Natural killer cell (primary cell): ENCODE measurements around the gene GRIN3B. TPM values are rescaled to one million over a fixed set of nuclear protein-coding genes. Genes with fewer than 3 reads are reported as not detected.

Source experiments
- ATAC-seq, 3 donors: fragments of 150-1000 bp in 2 of 3; fragments of 200-7000 bp in 1 of 3; cut with Tn5 transposase; 1 replicate in 1 of 3; 2 replicates in 2 of 3; pipeline ENCODE4 v1.10.0; 2021; ENCODE audit warnings: mild to moderate bottlenecking in 2 of 3, moderate library complexity in 2 of 3
- DNase-seq, 2 donors: peaks; one replicate each; pipeline versions ENCODE4 v3.0.0 to v3.0.0-alpha.2; 2013 to 2021; ENCODE audit warnings: mixed read lengths in 1 of 2
- H3K27ac ChIP-seq: one replicate; pipeline ENCODE4 v1.5.1; 2013; ENCODE audit warnings: mild to moderate bottlenecking, low read length
- H3K27me3 ChIP-seq: one replicate; pipeline ENCODE4 v1.6.1; 2013; ENCODE audit warnings: low read length; ENCODE audit not compliant: control insufficient read depth, insufficient read depth
- H3K36me3 ChIP-seq: one replicate; pipeline ENCODE4 v1.6.1; 2013; ENCODE audit warnings: low read length; ENCODE audit not compliant: control insufficient read depth, insufficient read depth
- H3K4me1 ChIP-seq: one replicate; pipeline ENCODE4 v1.6.1; 2013; ENCODE audit warnings: low read length; ENCODE audit not compliant: control insufficient read depth, insufficient read depth
- H3K4me3 ChIP-seq: one replicate; pipeline ENCODE4 v1.5.1; 2013; ENCODE audit warnings: low read length
- H3K9me3 ChIP-seq: one replicate; pipeline ENCODE4 v1.6.1; 2013; ENCODE audit warnings: low read length; ENCODE audit not compliant: control insufficient read depth, insufficient read depth
- H3K27ac Mint-ChIP-seq, 2 donors: one replicate each; pipeline ENCODE4 v1.8.0; 2022; ENCODE audit warnings: mild to moderate bottlenecking in 2 of 2, mixed read lengths in 2 of 2, moderate library complexity in 1 of 2
- H3K27me3 Mint-ChIP-seq, 2 donors: one replicate each; pipeline ENCODE4 v1.8.0; 2022; ENCODE audit warnings: low read depth in 2 of 2, mixed read lengths in 2 of 2
- H3K36me3 Mint-ChIP-seq: one replicate; pipeline ENCODE4 v1.8.0; 2022; ENCODE audit warnings: mixed read lengths
- H3K4me1 Mint-ChIP-seq, 2 donors: one replicate each; pipeline ENCODE4 v1.8.0; 2022; ENCODE audit warnings: mixed read lengths in 2 of 2
- H3K4me3 Mint-ChIP-seq: one replicate; pipeline ENCODE4 v1.8.0; 2022; ENCODE audit warnings: mild to moderate bottlenecking, moderate library complexity, mixed read lengths
- H3K9me3 Mint-ChIP-seq, 2 donors: one replicate each; pipeline ENCODE4 v1.8.0; 2022; ENCODE audit warnings: mixed read lengths in 2 of 2
- WGBS: methylation state at CpG from one replicate; pipeline ENCODE4 v1.1.7; 2013; ENCODE audit warnings: missing lambda C conversion rate; ENCODE audit not compliant: insufficient coverage; 5-methylcytosine and 5-hydroxymethylcytosine counted together
- intact Hi-C: fragments of 100-400 bp; cut with micrococcal nuclease; formaldehyde crosslinking; loops from one replicate; pipeline ENCODE4 v1.14.2; 2022
- total RNA-seq, 4 donors: library from RNA; stranded (reverse); fragments of 120-200 nt in 1 of 4; gene quantifications; one replicate each; pipeline versions ENCODE4 v1.2.3 to v1.2.4, GENCODE V29; 2013 to 2022
- TF ChIP-seq, protein P1 (sequence below): fragments of 200-600 bp; IDR thresholded peaks from one replicate; pipeline ENCODE4 v1.8.0; 2022; ENCODE audit warnings: antibody characterized with exemption

GRIN3B gene
- total RNA-seq, 3 donors from 2014 or later (not counting 1 experiment from before 2014, with no cell fraction given) = 0.09 to 0.15 TPM; not detected in 1

- no peaks in the 10 kb centered on the region for H3K4me1 ChIP-seq
- H3K27ac ChIP-seq = no peak overlapping the region
- no peaks in the 10 kb centered on the region for H3K27me3 ChIP-seq
- no peaks in the 10 kb centered on the region for H3K9me3 Mint-ChIP-seq
- no peaks in the 10 kb centered on the region for H3K27me3 Mint-ChIP-seq
- no peak overlapping the region for H3K4me3 Mint-ChIP-seq
- intact Hi-C loops = no loop called here
- DNase-seq (no peak), ATAC-seq (no peak)
- no peak overlapping the region for H3K4me3 ChIP-seq
- no peaks in the 10 kb centered on the region for H3K4me1 Mint-ChIP-seq
- TF ChIP-seq, protein P1, sequence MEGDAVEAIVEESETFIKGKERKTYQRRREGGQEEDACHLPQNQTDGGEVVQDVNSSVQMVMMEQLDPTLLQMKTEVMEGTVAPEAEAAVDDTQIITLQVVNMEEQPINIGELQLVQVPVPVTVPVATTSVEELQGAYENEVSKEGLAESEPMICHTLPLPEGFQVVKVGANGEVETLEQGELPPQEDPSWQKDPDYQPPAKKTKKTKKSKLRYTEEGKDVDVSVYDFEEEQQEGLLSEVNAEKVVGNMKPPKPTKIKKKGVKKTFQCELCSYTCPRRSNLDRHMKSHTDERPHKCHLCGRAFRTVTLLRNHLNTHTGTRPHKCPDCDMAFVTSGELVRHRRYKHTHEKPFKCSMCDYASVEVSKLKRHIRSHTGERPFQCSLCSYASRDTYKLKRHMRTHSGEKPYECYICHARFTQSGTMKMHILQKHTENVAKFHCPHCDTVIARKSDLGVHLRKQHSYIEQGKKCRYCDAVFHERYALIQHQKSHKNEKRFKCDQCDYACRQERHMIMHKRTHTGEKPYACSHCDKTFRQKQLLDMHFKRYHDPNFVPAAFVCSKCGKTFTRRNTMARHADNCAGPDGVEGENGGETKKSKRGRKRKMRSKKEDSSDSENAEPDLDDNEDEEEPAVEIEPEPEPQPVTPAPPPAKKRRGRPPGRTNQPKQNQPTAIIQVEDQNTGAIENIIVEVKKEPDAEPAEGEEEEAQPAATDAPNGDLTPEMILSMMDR = no peak
- H3K27ac Mint-ChIP-seq = no peak overlapping the region
- 94% methylated on average over 28 of the region's 29 CpGs for WGBS
- peaks cover 8% of the 10 kb centered on the region for H3K9me3 ChIP-seq
- H3K36me3 ChIP-seq = peaks cover 8% of the 10 kb centered on the region
- H3K36me3 Mint-ChIP-seq = no peaks in the 10 kb centered on the region
Measured at GRCh38 chr19:973726-974563, 26.3 kb upstream of the GRIN3B start.

DNA sequence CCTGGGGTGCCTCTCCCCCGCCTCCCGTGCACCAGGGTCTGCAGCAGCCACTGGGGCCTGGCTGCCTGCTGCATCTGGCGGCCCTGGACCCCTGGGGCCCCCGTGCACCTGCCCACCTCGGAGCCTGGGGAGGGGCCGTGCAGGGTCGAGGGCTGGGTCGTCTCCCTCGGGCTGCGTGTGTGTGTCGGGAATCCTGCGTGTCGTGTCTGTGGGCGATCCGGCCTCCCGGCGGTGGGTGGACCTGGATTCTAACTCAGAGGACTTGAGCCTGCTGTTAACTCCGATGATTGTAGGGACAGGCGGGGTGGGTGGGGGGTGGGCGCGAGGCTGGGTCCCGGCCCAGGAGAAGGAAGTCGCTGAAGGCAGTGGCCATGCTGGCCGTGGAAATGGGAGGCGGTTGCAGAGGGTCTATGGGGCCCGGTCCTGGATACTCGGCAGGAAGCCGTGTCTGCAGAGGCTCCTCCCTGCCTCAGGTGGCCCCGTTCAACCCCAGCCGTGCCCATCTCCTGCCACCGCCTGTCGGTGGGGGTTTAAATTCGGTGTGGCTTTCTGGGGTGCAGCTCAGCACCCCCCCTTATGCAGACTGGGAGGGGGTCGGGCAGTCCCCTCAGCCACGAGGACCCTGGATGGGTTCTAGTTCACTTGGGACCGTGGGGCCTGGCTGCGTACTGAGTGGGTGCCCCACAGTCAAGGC is 25.5 kb upstream of the GRIN3B start:
- H3K36me3 ChIP-seq = peaks cover 8% of the 10 kb centered on the region
- Mint-ChIP-seq H3K9me3 (no peaks in the 10 kb centered on the region), H3K27ac (no peak overlapping the region), H3K27me3 (no peaks in the 10 kb centered on the region), H3K4me1 (no peaks in the 10 kb centered on the region), H3K36me3 (no peaks in the 10 kb centered on the region), H3K4me3 (no peak overlapping the region)
- no peaks in the 10 kb centered on the region for H3K4me1 ChIP-seq
- no peak for ATAC-seq
- H3K27me3 ChIP-seq = no peaks in the 10 kb centered on the region
- intact Hi-C loops = no loop called here
- DNase-seq = no peak
- H3K27ac ChIP-seq = no peak overlapping the region
- H3K4me3 ChIP-seq = no peak overlapping the region
- TF ChIP-seq, protein P1 = no peak
- WGBS = 89% methylated on average over 37 of the region's 37 CpGs
- H3K9me3 ChIP-seq = peaks cover 8% of the 10 kb centered on the region

DNA sequence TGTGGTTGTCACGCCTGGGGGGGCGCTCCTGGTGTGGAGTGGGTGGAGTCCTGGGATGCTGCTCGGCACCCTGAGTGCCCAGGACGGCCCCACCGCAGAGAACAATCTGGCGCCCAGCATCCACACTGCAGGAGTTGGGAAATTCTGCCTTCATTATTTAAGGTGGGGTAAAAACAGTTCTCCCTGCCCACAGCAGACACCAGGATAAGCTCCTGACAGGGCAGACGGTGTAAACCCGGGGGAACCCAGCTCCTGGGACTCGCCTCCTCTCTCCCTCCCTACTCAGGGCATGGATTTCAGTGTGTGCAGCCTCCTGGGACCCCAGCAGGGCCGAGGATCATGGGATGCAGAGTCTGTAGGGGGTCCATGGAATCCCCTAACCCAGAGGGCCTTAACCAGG is 23.7 kb upstream of the GRIN3B start:
- Mint-ChIP-seq H3K36me3 (no peaks in the 10 kb centered on the region), H3K9me3 (no peaks in the 10 kb centered on the region), H3K27me3 (no peaks in the 10 kb centered on the region), H3K4me3 (no peak overlapping the region), H3K27ac (no peak overlapping the region), H3K4me1 (no peaks in the 10 kb centered on the region)
- no peaks in the 10 kb centered on the region for H3K4me1 ChIP-seq
- TF ChIP-seq, protein P1 = no peak
- H3K36me3 ChIP-seq = peaks cover 3% of the 10 kb centered on the region
- 90% methylated on average over 10 of the region's 10 CpGs for WGBS
- DNase-seq (no peak), ATAC-seq (no peak)
- no peaks in the 10 kb centered on the region for H3K9me3 ChIP-seq
- H3K4me3 ChIP-seq = no peak overlapping the region
- no peaks in the 10 kb centered on the region for H3K27me3 ChIP-seq
- H3K27ac ChIP-seq = no peak overlapping the region
- intact Hi-C loops = no loop called here
